H1 (cell line): Measurements from ENCODE around the gene CNKSR2. TPM values are rescaled to one million over a fixed set of nuclear protein-coding genes. Genes with fewer than 3 reads are reported as not detected.

Source experiments
- CTCF ChIA-PET: fragments of 300-600 bp; sonication (Branson Sonifier 250); formaldehyde crosslinking; loops from one replicate; lab custom pipeline; 2021; ENCODE audit not compliant: partially characterized antibody; lab: Charles Lee
- POLR2A ChIA-PET: fragments of 300-600 bp; sonication (Branson Sonifier 250); formaldehyde crosslinking; loops from one replicate; lab custom pipeline; 2021; ENCODE audit warnings: inconsistent platforms; ENCODE audit not compliant: partially characterized antibody; lab: Charles Lee
- DNase-seq, 2 experiments: peaks; one replicate each; pipeline versions ENCODE4 v3.0.0 to v3.0.0-alpha.2; 2010 to 2022; ENCODE audit warnings: low spot score in 2 of 2, low read depth in 1 of 2, mixed read lengths in 1 of 2
- FAIRE-seq: peaks from 2 replicates; lab custom pipeline; 2011; peaks lifted over from hg19 to GRCh38; lab: Jason Lieb, UNC
- H2AFZ ChIP-seq: 2 replicates; pipeline ENCODE4 v1.8.1; 2012; ENCODE audit warnings: low read length, inconsistent platforms
- H2AK5ac ChIP-seq: 2 replicates; pipeline ENCODE4 v1.6.1; 2013; ENCODE audit warnings: low read depth, low read length
- H2BK120ac ChIP-seq: replicated peaks from 2 replicates; pipeline ENCODE3; 2013; ENCODE audit warnings: low read depth, low read length, inconsistent platforms
- H2BK12ac ChIP-seq: 2 replicates; pipeline ENCODE4 v1.6.1; 2013; ENCODE audit warnings: low read depth, low read length
- H2BK15ac ChIP-seq: 2 replicates; pipeline ENCODE4 v1.6.1; 2013; ENCODE audit warnings: low read length
- H2BK20ac ChIP-seq: 2 replicates; pipeline ENCODE4 v1.6.1; 2013; ENCODE audit warnings: low read length
- H2BK5ac ChIP-seq: 2 replicates; pipeline ENCODE4 v1.6.1; 2013; ENCODE audit warnings: low read depth, low read length
- H3K14ac ChIP-seq: 2 replicates; pipeline ENCODE4 v1.6.1; 2013; ENCODE audit warnings: inconsistent platforms; ENCODE audit not compliant: insufficient read length
- H3K18ac ChIP-seq: 2 replicates; pipeline ENCODE4 v1.6.1; 2013; ENCODE audit warnings: low read length; ENCODE audit errors: extremely low read depth
- H3K23ac ChIP-seq: 2 replicates; pipeline ENCODE4 v1.6.1; 2013; ENCODE audit warnings: inconsistent platforms; ENCODE audit not compliant: insufficient read length
- H3K23me2 ChIP-seq: 2 replicates; pipeline ENCODE4 v1.6.1; 2013; ENCODE audit warnings: low read depth, low read length
- H3K27ac ChIP-seq: 2 replicates; pipeline ENCODE4 v1.6.1; 2011; ENCODE audit warnings: low read depth, low read length, inconsistent platforms
- H3K27me3 ChIP-seq, 4 experiments: replicated peaks in 1 of 4; 1 replicate in 1 of 4; 2 replicates in 3 of 4; pipeline versions ENCODE4 v1.6.1 to v1.8.1; 2011 to 2013; ENCODE audit warnings: low read length in 3 of 4, mild to moderate bottlenecking in 3 of 4, inconsistent platforms in 2 of 4, mixed read lengths in 2 of 4, moderate library complexity in 1 of 4; ENCODE audit not compliant: control insufficient read depth in 3 of 4, insufficient read depth in 3 of 4; ENCODE audit errors: extremely low read depth in 1 of 4
- H3K36me3 ChIP-seq, 4 experiments: 2 replicates each; pipeline versions ENCODE4 v1.6.1 to v1.8.1; 2011 to 2013; ENCODE audit warnings: mild to moderate bottlenecking in 4 of 4, low read length in 3 of 4, moderate library complexity in 2 of 4, control low read depth in 1 of 4, inconsistent platforms in 1 of 4; ENCODE audit not compliant: insufficient read depth in 4 of 4, control insufficient read depth in 2 of 4
- H3K4ac ChIP-seq: replicated peaks from 2 replicates; pipeline ENCODE3; 2013; ENCODE audit warnings: low read length, low read depth, mixed read lengths, inconsistent platforms; ENCODE audit not compliant: insufficient read length
- H3K4me1 ChIP-seq, 4 experiments: replicated peaks in 1 of 4; 1 replicate in 1 of 4; 2 replicates in 3 of 4; pipeline versions ENCODE4 v1.6.1 to v1.8.1; 2011 to 2013; ENCODE audit warnings: low read length in 3 of 4, inconsistent platforms in 2 of 4, mixed read lengths in 1 of 4; ENCODE audit not compliant: insufficient read depth in 4 of 4, control insufficient read depth in 3 of 4
- H3K4me2 ChIP-seq, 2 experiments: 2 replicates each; pipeline versions ENCODE4 v1.6.1 to v1.8.1; 2011 to 2013; ENCODE audit warnings: low read depth in 2 of 2, low read length in 2 of 2, control low read depth in 1 of 2, inconsistent platforms in 1 of 2, mild to moderate bottlenecking in 1 of 2; ENCODE audit not compliant: insufficient read depth in 1 of 2
- H3K4me3 ChIP-seq, 4 experiments: fragments of 200-600, 300-600 bp in 1 of 4; sonication (generic), shearing (Covaris generic), sonication (Bioruptor Twin) in 1 of 4; 2 replicates each; pipeline versions ENCODE4 v1.5.1 to v1.8.1; 2011 to 2016; ENCODE audit warnings: low read length in 4 of 4, low read depth in 3 of 4, control low read depth in 2 of 4, inconsistent platforms in 2 of 4, mild to moderate bottlenecking in 2 of 4, mixed read lengths in 1 of 4, moderate library complexity in 1 of 4; ENCODE audit not compliant: insufficient read depth in 2 of 4; ENCODE audit errors: extremely low read depth in 1 of 4
- H3K56ac ChIP-seq: replicated peaks from 2 replicates; pipeline ENCODE3; 2013; ENCODE audit warnings: low read depth, mild to moderate bottlenecking, mixed read lengths, low read length, inconsistent platforms; ENCODE audit not compliant: insufficient read length
- H3K79me1 ChIP-seq: 2 replicates; pipeline ENCODE4 v1.6.1; 2013; ENCODE audit warnings: low read depth, low read length, control low read depth
- H3K79me2 ChIP-seq, 2 experiments: 2 replicates each; pipeline versions ENCODE4 v1.6.1 to v1.8.1; 2012 to 2013; ENCODE audit warnings: low read length in 2 of 2, mild to moderate bottlenecking in 2 of 2, inconsistent platforms in 1 of 2; ENCODE audit not compliant: insufficient read depth in 2 of 2, control insufficient read depth in 1 of 2
- H3K9ac ChIP-seq, 4 experiments: replicated peaks in 1 of 4; 1 replicate in 1 of 4; 2 replicates in 3 of 4; pipeline versions ENCODE4 v1.6.1 to v1.8.1; 2011 to 2013; ENCODE audit warnings: low read depth in 3 of 4, low read length in 3 of 4, control low read depth in 2 of 4, mild to moderate bottlenecking in 2 of 4, moderate library complexity in 2 of 4, inconsistent platforms in 1 of 4; ENCODE audit errors: extremely low read depth in 1 of 4
- H3K9me3 ChIP-seq, 2 experiments: 2 replicates each; pipeline versions ENCODE4 v1.6.1 to v1.8.1; 2012 to 2013; ENCODE audit warnings: mild to moderate bottlenecking in 2 of 2, moderate library complexity in 2 of 2, control low read depth in 1 of 2, inconsistent platforms in 1 of 2, low read depth in 1 of 2, low read length in 1 of 2, mixed read lengths in 1 of 2; ENCODE audit not compliant: insufficient read depth in 2 of 2
- H4K20me1 ChIP-seq, 2 experiments: replicated peaks in 1 of 2; 2 replicates each; pipeline versions ENCODE3 to v1.8.1; 2011 to 2013; ENCODE audit warnings: inconsistent platforms in 2 of 2, low read length in 2 of 2, mild to moderate bottlenecking in 1 of 2; ENCODE audit not compliant: insufficient read depth in 2 of 2, control insufficient read depth in 1 of 2
- H4K5ac ChIP-seq: 2 replicates; pipeline ENCODE4 v1.6.1; 2013; ENCODE audit warnings: low read length, low read depth, mixed read lengths, inconsistent platforms; ENCODE audit not compliant: insufficient read length
- H4K8ac ChIP-seq: 2 replicates; pipeline ENCODE4 v1.8.0; 2013; ENCODE audit warnings: mild to moderate bottlenecking, moderate library complexity, low read length, inconsistent platforms; ENCODE audit not compliant: insufficient read depth; ENCODE audit errors: extremely low read depth
- H4K91ac ChIP-seq: replicated peaks from 2 replicates; pipeline ENCODE3; 2013; ENCODE audit warnings: low read length, mixed read lengths, inconsistent platforms; ENCODE audit not compliant: insufficient read length
- ATF3 ChIP-seq: IDR thresholded peaks from 2 replicates; pipeline ENCODE4 v1.6.1; 2011; ENCODE audit warnings: low read depth, mild to moderate bottlenecking, low read length; ENCODE audit not compliant: insufficient read depth
- EZH2 ChIP-seq: fragments of 200-600 bp; sonication (generic); IDR thresholded peaks from 2 replicates; pipeline ENCODE4 v1.7.1; 2012; ENCODE audit warnings: low read depth, mild to moderate bottlenecking, moderate library complexity, low read length, inconsistent platforms; ENCODE audit not compliant: severe bottlenecking
- FOSL1 ChIP-seq: IDR thresholded peaks from 2 replicates; pipeline ENCODE4 v1.6.1; 2011; ENCODE audit warnings: mild to moderate bottlenecking, low read depth, low read length, moderate library complexity; ENCODE audit not compliant: insufficient read depth
- GTF2F1 ChIP-seq: IDR thresholded peaks from 2 replicates; pipeline ENCODE4 v1.6.1; 2012; ENCODE audit warnings: low read depth, low read length, improper control_type of control experiment, borderline replicate concordance
- JUND ChIP-seq: IDR thresholded peaks from 2 replicates; pipeline ENCODE4 v1.6.1; 2011; ENCODE audit warnings: mild to moderate bottlenecking, improper control_type of control experiment, low read length
- POLR2AphosphoS5 ChIP-seq: IDR thresholded peaks from 2 replicates; pipeline ENCODE4 v1.6.1; 2011; ENCODE audit warnings: low read depth, low read length
- RNF2 ChIP-seq: fragments of 200-900, 300-1000 bp; sonication (generic); IDR thresholded peaks from 2 replicates; pipeline ENCODE4 v1.7.1; 2016; ENCODE audit warnings: borderline replicate concordance, low read depth, mild to moderate bottlenecking, antibody characterized with exemption, low read length; ENCODE audit not compliant: poor library complexity, severe bottlenecking; ENCODE audit errors: missing control alignments
- TAF1 ChIP-seq: IDR thresholded peaks from 2 replicates; pipeline ENCODE4 v1.6.1; 2011; ENCODE audit warnings: mild to moderate bottlenecking, low read depth, low read length
- TBP ChIP-seq: IDR thresholded peaks from 2 replicates; pipeline ENCODE4 v1.6.1; 2011; ENCODE audit warnings: low read depth, low read length, improper control_type of control experiment
- WGBS, 2 experiments: shearing (Covaris generic) in 1 of 2; methylation state at CpG; one replicate each; pipeline versions ENCODE4 v1.1.6 to v1.1.7; 2013 to 2015; ENCODE audit warnings: low lambda C conversion rate in 2 of 2, mixed read lengths in 2 of 2, inconsistent platforms in 1 of 2, low coverage in 1 of 2, missing lambda C conversion rate in 1 of 2; ENCODE audit not compliant: insufficient replicate concordance in 2 of 2, insufficient coverage in 1 of 2, insufficient read length in 1 of 2; ENCODE audit errors: extremely low coverage in 1 of 2, missing lambda C conversion rate in 1 of 2; 5-methylcytosine and 5-hydroxymethylcytosine counted together
- polyA plus RNA-seq, 7 experiments: library from polyadenylated mRNA; depleted of rRNA in 3 of 7; stranded (reverse) in 5 of 7; unstranded in 2 of 7; fragments of >200 nt in 5 of 7; fragments of 200-250 nt in 2 of 7; gene quantifications; 1 replicate in 5 of 7; 2 replicates in 1 of 7; 4 replicates in 1 of 7; pipeline versions ENCODE4 v1.2.1 to v1.2.3, GENCODE V29; 2011 to 2013; ENCODE audit warnings: missing spikeins in 2 of 7, mixed read lengths in 2 of 7
- total RNA-seq: library from RNA; stranded (reverse); fragmentation: NEBNext Ultra II Directional; extraction: Animal tissue kit (Norgen Biotek cat#: 25700); gene quantifications from 2 replicates; pipeline ENCODE4 v1.2.1, GENCODE V29; 2021
- TF ChIP-seq, protein P1 (sequence below): IDR thresholded peaks from 2 replicates; pipeline ENCODE4 v1.6.1; 2012; ENCODE audit warnings: inconsistent platforms
- TF ChIP-seq, protein P2 (sequence below), 3 experiments: IDR thresholded peaks; 1 replicate in 2 of 3; 2 replicates in 1 of 3; pipeline versions ENCODE4 v1.5.1 to v1.6.1; 2011; ENCODE audit warnings: low read length in 3 of 3, mild to moderate bottlenecking in 3 of 3, inconsistent platforms in 2 of 3, low read depth in 1 of 3, moderate library complexity in 1 of 3; ENCODE audit not compliant: insufficient read depth in 1 of 3; ENCODE audit errors: control extremely low read depth in 1 of 3

The CNKSR2 gene
- total and polyA plus RNA-seq, 2 of the 8 experiments (the other 6 are each of a cell fraction or from before 2014, with no cell fraction given): 5.5 to 16.3 TPM

- Histone ChIP-seq H2BK5ac (no peak overlapping the region), H2BK20ac (no peak overlapping the region), H2AFZ (no peak overlapping the region), H3K27me3 (no peaks in the 10 kb centered on the region), H3K27ac (no peak overlapping the region), H3K23me2 (no peaks in the 10 kb centered on the region), H3K14ac (no peak overlapping the region), H2BK120ac (no peak overlapping the region), H3K4me1 (no peaks in the 10 kb centered on the region), H3K79me1 (no peaks in the 10 kb centered on the region), H3K9ac (no peak overlapping the region), H2BK15ac (no peak overlapping the region), H4K5ac (no peak overlapping the region), H2AK5ac (no peak overlapping the region), H3K79me2 (no peaks in the 10 kb centered on the region), H3K9me3 (no peaks in the 10 kb centered on the region), H3K4ac (no peak overlapping the region), H3K36me3 (no peaks in the 10 kb centered on the region; a peak in 1 of 8 replicates), H4K20me1 (no peaks in the 10 kb centered on the region), H4K8ac (no peak overlapping the region), H3K56ac (no peak overlapping the region), H3K4me2 (no peak overlapping the region), H3K23ac (no peak overlapping the region), H3K18ac (no peak overlapping the region), H2BK12ac (no peak overlapping the region), H4K91ac (no peak overlapping the region), H3K4me3 (no peak overlapping the region)
- CTCF ChIA-PET: no interaction called here
- FAIRE-seq: no peak
- POLR2A ChIA-PET: no interaction called here
- 94% methylated on average over 2 of the region's 2 CpGs; no CpG with 5 or more reads in 1 of the 2 experiments for WGBS, 2 experiments
- DNase-seq: no peak
- TF ChIP-seq, protein P1, sequence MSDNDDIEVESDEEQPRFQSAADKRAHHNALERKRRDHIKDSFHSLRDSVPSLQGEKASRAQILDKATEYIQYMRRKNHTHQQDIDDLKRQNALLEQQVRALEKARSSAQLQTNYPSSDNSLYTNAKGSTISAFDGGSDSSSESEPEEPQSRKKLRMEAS: no peak
- TF ChIP-seq FOSL1: no peak
- no peak for TF ChIP-seq POLR2AphosphoS5
- no peak for TF ChIP-seq EZH2
- no peak for TF ChIP-seq GTF2F1
- no peak for TF ChIP-seq RNF2
- TF ChIP-seq JUND: no peak
- TF ChIP-seq TBP: no peak
- no peak for TF ChIP-seq ATF3
- no peak for TF ChIP-seq TAF1
- TF ChIP-seq, protein P2, sequence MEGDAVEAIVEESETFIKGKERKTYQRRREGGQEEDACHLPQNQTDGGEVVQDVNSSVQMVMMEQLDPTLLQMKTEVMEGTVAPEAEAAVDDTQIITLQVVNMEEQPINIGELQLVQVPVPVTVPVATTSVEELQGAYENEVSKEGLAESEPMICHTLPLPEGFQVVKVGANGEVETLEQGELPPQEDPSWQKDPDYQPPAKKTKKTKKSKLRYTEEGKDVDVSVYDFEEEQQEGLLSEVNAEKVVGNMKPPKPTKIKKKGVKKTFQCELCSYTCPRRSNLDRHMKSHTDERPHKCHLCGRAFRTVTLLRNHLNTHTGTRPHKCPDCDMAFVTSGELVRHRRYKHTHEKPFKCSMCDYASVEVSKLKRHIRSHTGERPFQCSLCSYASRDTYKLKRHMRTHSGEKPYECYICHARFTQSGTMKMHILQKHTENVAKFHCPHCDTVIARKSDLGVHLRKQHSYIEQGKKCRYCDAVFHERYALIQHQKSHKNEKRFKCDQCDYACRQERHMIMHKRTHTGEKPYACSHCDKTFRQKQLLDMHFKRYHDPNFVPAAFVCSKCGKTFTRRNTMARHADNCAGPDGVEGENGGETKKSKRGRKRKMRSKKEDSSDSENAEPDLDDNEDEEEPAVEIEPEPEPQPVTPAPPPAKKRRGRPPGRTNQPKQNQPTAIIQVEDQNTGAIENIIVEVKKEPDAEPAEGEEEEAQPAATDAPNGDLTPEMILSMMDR (IDR thresholded peaks at IDR 0.05; ENCODE audit: control extremely low read depth in 1 of 3, insufficient read depth in 1 of 3, low read depth in 1 of 3, low read length in 3 of 3): no peak
These were observed 155.6 kb downstream of the CNKSR2 start for GRCh38 chrX:21529771-21530170.
